GM12873 (cell line): Measurements from ENCODE around the gene BCL7B.
A peak's percentile ranks its signal among the peaks of the same experiment; 100 is the strongest.

Experiments
- CTCF ChIP-seq: IDR thresholded peaks from 2 replicates; pipeline ENCODE4 v1.5.1; 2012; ENCODE audit warnings: low read depth, mild to moderate bottlenecking, moderate library complexity, low read length, control low read depth; ENCODE audit not compliant: insufficient read depth; ENCODE audit errors: missing control alignments

BCL7B gene

GRCh38 chr7:73596191-73597065, 38.9 kb upstream of the BCL7B start:
- no peak for TF ChIP-seq CTCF

- no peak for TF ChIP-seq CTCF
Measured at GRCh38 chr7:73595358-73595757, 37.9 kb upstream of the BCL7B start.

- peak; percentile 8 for TF ChIP-seq CTCF
Measured at GRCh38 chr7:73593207-73594045, 35.9 kb upstream of the BCL7B start.

GRCh38 chr7:73586911-73587310, 29.4 kb upstream of the BCL7B start:
- no peak for TF ChIP-seq CTCF

- no peak for TF ChIP-seq CTCF
Measured at GRCh38 chr7:73585196-73585595, 27.7 kb upstream of the BCL7B start.

GRCh38 chr7:73582664-73583202, 25.2 kb upstream of the BCL7B start:
- TF ChIP-seq CTCF, result no peak
